Measurements from ENCODE around the gene MBTPS2.

DNA sequence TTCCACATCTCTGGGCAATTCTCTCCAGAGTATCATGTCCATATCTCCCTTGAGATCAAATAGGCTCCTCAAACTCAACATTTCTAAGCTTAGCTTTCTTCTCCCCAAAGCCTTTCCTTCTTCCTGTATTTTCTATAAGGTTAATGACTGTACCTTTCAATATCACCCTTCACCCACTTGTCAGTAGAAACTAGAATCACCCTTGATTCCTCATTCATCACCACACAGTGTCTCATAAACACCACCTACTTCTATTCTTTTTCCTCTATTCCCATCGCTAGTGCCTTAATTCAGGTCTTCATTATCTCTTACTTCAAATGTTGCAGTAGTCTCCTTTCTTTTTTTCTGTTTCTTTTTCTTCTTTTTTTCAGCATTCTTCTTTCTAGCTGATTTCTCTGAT lies 72.8 kb downstream of the MBTPS2 start:
- TF ChIP-seq, protein P1, sequence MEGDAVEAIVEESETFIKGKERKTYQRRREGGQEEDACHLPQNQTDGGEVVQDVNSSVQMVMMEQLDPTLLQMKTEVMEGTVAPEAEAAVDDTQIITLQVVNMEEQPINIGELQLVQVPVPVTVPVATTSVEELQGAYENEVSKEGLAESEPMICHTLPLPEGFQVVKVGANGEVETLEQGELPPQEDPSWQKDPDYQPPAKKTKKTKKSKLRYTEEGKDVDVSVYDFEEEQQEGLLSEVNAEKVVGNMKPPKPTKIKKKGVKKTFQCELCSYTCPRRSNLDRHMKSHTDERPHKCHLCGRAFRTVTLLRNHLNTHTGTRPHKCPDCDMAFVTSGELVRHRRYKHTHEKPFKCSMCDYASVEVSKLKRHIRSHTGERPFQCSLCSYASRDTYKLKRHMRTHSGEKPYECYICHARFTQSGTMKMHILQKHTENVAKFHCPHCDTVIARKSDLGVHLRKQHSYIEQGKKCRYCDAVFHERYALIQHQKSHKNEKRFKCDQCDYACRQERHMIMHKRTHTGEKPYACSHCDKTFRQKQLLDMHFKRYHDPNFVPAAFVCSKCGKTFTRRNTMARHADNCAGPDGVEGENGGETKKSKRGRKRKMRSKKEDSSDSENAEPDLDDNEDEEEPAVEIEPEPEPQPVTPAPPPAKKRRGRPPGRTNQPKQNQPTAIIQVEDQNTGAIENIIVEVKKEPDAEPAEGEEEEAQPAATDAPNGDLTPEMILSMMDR (conservative IDR thresholded peaks at IDR 0.05; ENCODE audit: low read length), result no peak
- TF ChIP-seq EZH2phosphoT487 (IDR thresholded peaks at IDR 0.05; ENCODE audit: borderline replicate concordance, low read depth, low read length), result no peak

All from OCI-LY7 (cell line).